Ishikawa (cell line): ENCODE data around the gene CSNK1G1.

Source experiments
- CEBPB ChIP-seq: IDR thresholded peaks from 2 replicates; pipeline ENCODE4 v1.6.1; 2012
- CREB1 ChIP-seq: IDR thresholded peaks from 2 replicates; pipeline ENCODE4 v1.6.1; 2012; ENCODE audit warnings: low read depth
- EGR1 ChIP-seq: IDR thresholded peaks from 2 replicates; pipeline ENCODE4 v1.6.1; 2012
- EP300 ChIP-seq: IDR thresholded peaks from 2 replicates; pipeline ENCODE4 v1.6.1; 2012; ENCODE audit warnings: borderline replicate concordance
- FOXM1 ChIP-seq: IDR thresholded peaks from 2 replicates; pipeline ENCODE4 v1.6.1; 2012; ENCODE audit warnings: low read depth, borderline replicate concordance
- MAX ChIP-seq: IDR thresholded peaks from 2 replicates; pipeline ENCODE4 v1.6.1; 2012
- NFIC ChIP-seq: IDR thresholded peaks from 2 replicates; pipeline ENCODE4 v1.6.1; 2012
- RAD21 ChIP-seq: IDR thresholded peaks from 2 replicates; pipeline ENCODE4 v1.6.1; 2012; ENCODE audit warnings: low read depth
- REST ChIP-seq: IDR thresholded peaks from 2 replicates; pipeline ENCODE4 v1.6.1; 2012; ENCODE audit warnings: low read depth, mild to moderate bottlenecking
- TAF1 ChIP-seq: IDR thresholded peaks from 2 replicates; pipeline ENCODE4 v1.6.1; 2012; ENCODE audit warnings: low read depth, mild to moderate bottlenecking
- TCF12 ChIP-seq: IDR thresholded peaks from 2 replicates; pipeline ENCODE4 v1.6.1; 2012; ENCODE audit warnings: low read depth
- TEAD4 ChIP-seq: IDR thresholded peaks from 2 replicates; pipeline ENCODE4 v1.6.1; 2012
- USF1 ChIP-seq: IDR thresholded peaks from 2 replicates; pipeline ENCODE4 v1.6.1; 2012
- YY1 ChIP-seq: IDR thresholded peaks from 2 replicates; pipeline ENCODE4 v1.6.1; 2012; ENCODE audit warnings: low read depth
- ZBTB7A ChIP-seq: IDR thresholded peaks from 2 replicates; pipeline ENCODE4 v1.6.1; 2012; ENCODE audit warnings: low read depth

The CSNK1G1 gene

DNA sequence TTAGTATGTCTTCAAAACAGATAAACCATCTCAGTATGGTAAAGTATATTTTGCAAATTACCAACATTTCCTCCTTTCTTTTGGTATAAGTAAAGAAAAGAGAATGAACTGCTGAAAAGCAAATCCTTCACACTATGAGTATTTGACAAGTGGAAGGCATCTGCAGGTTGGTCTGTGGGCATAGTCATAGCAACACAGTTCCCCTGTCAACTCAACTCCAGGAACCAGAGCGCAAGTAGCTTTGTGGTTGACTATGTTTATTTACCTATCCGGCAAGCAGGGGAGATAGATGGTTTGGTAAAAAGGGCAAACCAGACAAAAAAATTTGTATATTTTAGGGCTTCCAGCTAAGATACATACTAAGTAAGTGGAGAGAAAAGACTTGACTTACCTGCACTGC lies 104.9 kb downstream of the CSNK1G1 start:
- no peak for TF ChIP-seq TAF1
- no peak for TF ChIP-seq EP300
- TF ChIP-seq TCF12, result no peak
- no peak for TF ChIP-seq EGR1
- TF ChIP-seq CREB1, result no peak
- no peak for TF ChIP-seq CEBPB
- no peak for TF ChIP-seq NFIC
- TF ChIP-seq RAD21, result no peak
- no peak for TF ChIP-seq ZBTB7A
- TF ChIP-seq YY1, result no peak
- no peak for TF ChIP-seq MAX
- no peak for TF ChIP-seq USF1
- TF ChIP-seq TEAD4, result no peak
- no peak for TF ChIP-seq REST
- TF ChIP-seq FOXM1, result no peak

DNA sequence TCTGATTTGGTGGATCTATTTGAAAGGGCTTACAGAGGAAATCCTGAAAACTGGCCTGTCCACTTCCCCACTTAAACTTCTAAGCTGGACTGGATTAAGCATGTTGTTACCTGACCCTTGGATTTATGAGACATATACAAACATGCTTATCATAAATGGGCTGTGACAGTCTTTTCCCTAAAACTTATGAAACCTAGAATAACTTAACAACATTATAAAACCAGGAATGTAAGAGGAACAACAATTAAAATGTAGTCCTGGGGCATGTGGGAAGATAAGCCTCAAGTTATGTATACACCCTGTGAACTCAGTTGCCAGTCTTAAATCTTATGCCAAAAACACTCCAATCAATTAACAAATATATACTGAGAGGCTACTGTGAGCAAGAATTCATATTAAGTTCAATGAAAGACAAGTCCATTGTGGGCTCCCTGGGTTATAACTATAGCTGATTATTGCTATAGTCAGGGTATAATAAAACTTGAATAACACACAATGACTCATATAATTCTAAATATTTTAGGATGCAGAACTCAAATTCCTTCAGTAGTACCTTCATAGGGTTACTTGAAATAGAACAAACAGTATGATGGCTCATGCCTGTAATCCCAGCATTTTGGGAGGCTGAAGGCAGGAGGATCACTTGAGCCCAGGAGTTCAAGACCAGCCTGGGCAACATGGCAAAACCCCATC lies 105.9 kb downstream of the CSNK1G1 start:
- no peak for TF ChIP-seq YY1
- TF ChIP-seq EGR1, result no peak
- TF ChIP-seq NFIC, result no peak
- TF ChIP-seq TCF12, result no peak
- TF ChIP-seq MAX, result no peak
- TF ChIP-seq RAD21, result no peak
- no peak for TF ChIP-seq ZBTB7A
- TF ChIP-seq TAF1, result no peak

GRCh38 chr15:64249406-64249805 lies 106.6 kb downstream of the CSNK1G1 start:
- TF ChIP-seq YY1 (no peak), TAF1 (no peak), ZBTB7A (no peak), EP300 (no peak), MAX (no peak), USF1 (no peak)

DNA sequence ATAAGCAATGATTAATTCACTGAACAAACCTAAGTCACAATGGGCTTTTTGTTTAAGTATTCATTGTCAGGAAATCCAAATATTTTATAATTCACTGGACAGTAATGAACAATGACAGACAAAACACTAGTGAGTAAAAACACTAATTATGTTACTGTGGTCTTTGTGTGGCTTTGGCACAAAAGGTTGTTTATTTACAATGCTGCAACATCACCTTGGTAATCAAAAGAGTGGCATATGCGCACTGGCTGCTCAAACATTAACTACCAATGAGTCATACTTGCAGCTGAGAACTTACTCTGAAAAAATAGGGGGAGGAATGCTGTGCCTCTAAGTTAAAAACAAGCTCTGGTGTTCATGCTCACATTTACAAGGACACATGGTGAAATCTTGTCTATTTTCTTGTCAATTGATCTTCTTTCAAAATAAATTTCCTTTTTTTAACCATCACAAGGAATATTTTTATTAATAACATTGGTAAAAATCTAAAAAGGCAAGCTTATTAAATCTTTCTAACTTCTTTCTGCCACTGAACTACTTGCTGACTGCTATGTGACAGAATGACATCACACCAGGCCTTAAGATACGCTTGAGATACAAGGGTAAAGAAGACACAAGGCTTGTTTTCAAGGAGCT lies 107.9 kb downstream of the CSNK1G1 start:
- TF ChIP-seq TEAD4 (peak; percentile 40; the same call in 1 of the 2 replicates), NFIC (peak; percentile 18; the same call in 1 of the 2 replicates), TCF12 (no peak), RAD21 (no peak)

DNA sequence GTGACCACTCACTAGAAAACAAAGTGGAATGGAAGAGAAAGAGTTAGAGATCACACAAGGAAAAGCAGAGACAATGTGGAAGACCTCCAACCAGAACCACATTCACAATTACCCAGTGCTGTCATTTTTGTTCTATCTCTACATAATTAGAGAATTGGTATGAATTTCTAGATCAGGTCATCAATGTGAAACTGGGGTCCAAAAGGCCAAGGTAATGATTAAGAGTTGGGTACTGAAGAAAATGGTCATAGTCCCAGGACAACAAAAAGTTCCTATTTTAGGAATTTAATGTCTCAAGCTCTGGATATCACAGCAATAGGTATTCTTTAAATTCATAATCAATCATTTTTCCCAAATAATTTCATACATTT lies 108.5 kb downstream of the CSNK1G1 start:
- TF ChIP-seq NFIC, result no peak
- TF ChIP-seq TAF1, result no peak
- TF ChIP-seq TCF12, result no peak
- TF ChIP-seq CREB1, result no peak
- TF ChIP-seq ZBTB7A, result no peak
- TF ChIP-seq YY1, result no peak
- no peak for TF ChIP-seq RAD21
- no peak for TF ChIP-seq MAX

DNA sequence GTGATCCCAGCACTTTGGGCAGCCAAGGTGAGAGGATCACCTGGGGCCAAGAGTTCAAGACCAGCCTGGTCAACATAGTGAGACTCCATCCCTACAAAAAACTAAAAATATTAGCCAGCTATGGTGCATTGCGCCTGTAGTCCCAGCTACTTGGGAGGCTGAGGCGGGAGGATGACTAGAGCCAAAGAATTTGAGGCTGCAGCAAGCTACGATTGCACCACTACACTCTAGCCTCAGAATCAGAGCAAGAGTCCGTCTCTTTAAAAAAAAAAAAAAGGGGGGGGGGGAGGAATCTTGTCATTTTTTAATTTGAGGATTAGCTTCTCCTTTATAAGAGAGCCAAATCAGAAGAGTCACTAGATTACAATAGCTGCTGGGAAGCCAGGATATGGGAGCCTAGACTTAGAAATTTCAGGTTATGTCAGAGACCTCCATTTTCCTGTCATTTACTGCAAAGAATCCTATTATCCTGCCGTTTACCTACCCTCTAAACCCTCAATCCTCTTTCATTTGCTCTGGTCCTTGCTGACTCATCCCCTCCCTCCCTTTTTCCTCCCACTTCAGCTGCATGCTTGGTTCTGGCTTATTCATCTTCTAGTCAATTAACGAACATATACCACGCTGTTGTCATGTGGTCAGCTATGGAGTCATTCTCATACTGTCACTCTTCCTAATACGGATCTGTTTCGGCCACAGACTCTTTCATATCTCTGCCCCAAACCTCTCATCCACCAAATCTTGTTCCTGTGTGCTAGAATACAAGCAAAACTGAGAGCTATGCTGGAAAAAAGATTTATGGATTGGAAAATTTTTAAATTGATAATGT lies 109.4 kb downstream of the CSNK1G1 start:
- TF ChIP-seq NFIC (no peak), ZBTB7A (no peak), REST (no peak), EGR1 (no peak), TEAD4 (no peak), MAX (no peak), EP300 (no peak), RAD21 (no peak), TCF12 (no peak), CEBPB (no peak)
